CD1c-positive myeloid dendritic cell (primary cell): ENCODE measurements around the gene GRIP1.

Experiments used
- DNase-seq: peaks from one replicate; pipeline ENCODE4 v3.0.0-alpha.2; 2016; ENCODE audit errors: extremely low spot score

Gene GRIP1

GRCh38 chr12:66449531-66449930 lies 229.3 kb downstream of the GRIP1 start:
- no peak for DNase-seq

- no peak for DNase-seq
Measured at GRCh38 chr12:66447643-66448042, 231.2 kb downstream of the GRIP1 start.

- no peak for DNase-seq
Measured at GRCh38 chr12:66446276-66446675, 232.6 kb downstream of the GRIP1 start.

- no peak for DNase-seq
Measured at GRCh38 chr12:66441905-66442559, 236.8 kb downstream of the GRIP1 start.

GRCh38 chr12:66438601-66439000 lies 240.3 kb downstream of the GRIP1 start:
- no peak for DNase-seq

- DNase-seq = no peak
Measured at GRCh38 chr12:66430106-66430505, 248.8 kb downstream of the GRIP1 start.

- no peak for DNase-seq
Measured at GRCh38 chr12:66428870-66429269, 250.0 kb downstream of the GRIP1 start.

GRCh38 chr12:66428261-66428660 lies 250.6 kb downstream of the GRIP1 start:
- DNase-seq = no peak

GRCh38 chr12:66426696-66427095 lies 252.2 kb downstream of the GRIP1 start:
- no peak for DNase-seq

GRCh38 chr12:66423266-66423665 lies 255.6 kb downstream of the GRIP1 start:
- DNase-seq = no peak

- DNase-seq = no peak
Measured at GRCh38 chr12:66418908-66419307, 260.0 kb downstream of the GRIP1 start.

GRCh38 chr12:66417217-66417616 lies 261.7 kb downstream of the GRIP1 start:
- no peak for DNase-seq

GRCh38 chr12:66409195-66409871 lies 269.5 kb downstream of the GRIP1 start:
- peak; percentile 64 for DNase-seq

- no peak for DNase-seq
Measured at GRCh38 chr12:66405395-66405794, 273.5 kb downstream of the GRIP1 start.

GRCh38 chr12:66403746-66404145 lies 275.1 kb downstream of the GRIP1 start:
- DNase-seq = no peak

GRCh38 chr12:66399911-66400306 lies 279.0 kb downstream of the GRIP1 start:
- no peak for DNase-seq

GRCh38 chr12:66398931-66399910 lies 279.7 kb downstream of the GRIP1 start:
- no peak for DNase-seq

- DNase-seq = no peak
Measured at GRCh38 chr12:66397574-66398290, 281.1 kb downstream of the GRIP1 start.

GRCh38 chr12:66393890-66394289 lies 285.0 kb downstream of the GRIP1 start:
- no peak for DNase-seq

- DNase-seq = no peak
Measured at GRCh38 chr12:66392266-66392915, 286.5 kb downstream of the GRIP1 start.

- peak; percentile 85 for DNase-seq
Measured at GRCh38 chr12:66388517-66388916, 290.4 kb downstream of the GRIP1 start.
